OCI-LY7 (cell line): ENCODE measurements around the gene CHD9.

ENCODE experiments used
- EZH2phosphoT487 ChIP-seq: fragments of 200-600 bp; sonication (generic); IDR thresholded peaks from 2 replicates; pipeline ENCODE4 v1.6.1; 2018; ENCODE audit warnings: low read depth, borderline replicate concordance, mild to moderate bottlenecking, mixed run types, antibody characterized with exemption, low read length, moderate library complexity, mixed read lengths
- TF ChIP-seq, protein P1 (sequence below): fragments of 200-600 bp; sonication (generic); conservative IDR thresholded peaks from 2 replicates; pipeline ENCODE4 v1.5.1; 2014; ENCODE audit warnings: mild to moderate bottlenecking, antibody characterized with exemption, low read length, moderate library complexity, mixed read lengths

DNA sequence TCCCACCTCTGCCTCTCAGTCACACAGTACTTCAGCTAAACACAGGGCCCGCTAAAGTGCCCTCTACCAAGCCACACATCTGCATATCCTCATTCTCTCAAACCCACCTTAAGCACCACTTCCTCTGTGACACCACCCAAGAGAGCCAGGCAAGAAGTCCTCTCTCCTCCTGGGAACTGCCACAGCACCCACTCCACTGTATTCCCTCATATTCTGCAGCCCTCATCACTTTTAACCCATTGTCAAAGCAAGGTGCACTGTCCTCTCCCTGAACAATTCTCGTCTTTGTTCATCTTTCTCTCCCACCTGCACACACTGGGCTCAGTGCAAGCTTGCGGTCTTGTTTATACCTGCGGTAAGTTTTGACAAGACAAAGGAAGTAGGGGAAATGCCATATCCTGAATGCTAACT, 13.6 kb downstream of the CHD9 start:
- TF ChIP-seq, protein P1, sequence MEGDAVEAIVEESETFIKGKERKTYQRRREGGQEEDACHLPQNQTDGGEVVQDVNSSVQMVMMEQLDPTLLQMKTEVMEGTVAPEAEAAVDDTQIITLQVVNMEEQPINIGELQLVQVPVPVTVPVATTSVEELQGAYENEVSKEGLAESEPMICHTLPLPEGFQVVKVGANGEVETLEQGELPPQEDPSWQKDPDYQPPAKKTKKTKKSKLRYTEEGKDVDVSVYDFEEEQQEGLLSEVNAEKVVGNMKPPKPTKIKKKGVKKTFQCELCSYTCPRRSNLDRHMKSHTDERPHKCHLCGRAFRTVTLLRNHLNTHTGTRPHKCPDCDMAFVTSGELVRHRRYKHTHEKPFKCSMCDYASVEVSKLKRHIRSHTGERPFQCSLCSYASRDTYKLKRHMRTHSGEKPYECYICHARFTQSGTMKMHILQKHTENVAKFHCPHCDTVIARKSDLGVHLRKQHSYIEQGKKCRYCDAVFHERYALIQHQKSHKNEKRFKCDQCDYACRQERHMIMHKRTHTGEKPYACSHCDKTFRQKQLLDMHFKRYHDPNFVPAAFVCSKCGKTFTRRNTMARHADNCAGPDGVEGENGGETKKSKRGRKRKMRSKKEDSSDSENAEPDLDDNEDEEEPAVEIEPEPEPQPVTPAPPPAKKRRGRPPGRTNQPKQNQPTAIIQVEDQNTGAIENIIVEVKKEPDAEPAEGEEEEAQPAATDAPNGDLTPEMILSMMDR, result no peak
- TF ChIP-seq EZH2phosphoT487, result no peak
